Mammary epithelial cell (primary cell): Measurements from ENCODE around the gene CHST12.

Source experiments
- EZH2 ChIP-seq: IDR thresholded peaks from 2 replicates; pipeline ENCODE4 v1.6.1; 2012; ENCODE audit warnings: low read length, inconsistent platforms, borderline replicate concordance
- TF ChIP-seq, protein P1 (sequence below), 2 donors: IDR thresholded peaks in 1 of 2; conservative IDR thresholded peaks in 1 of 2; 2 replicates each; pipeline ENCODE4 v1.5.1; 2011 to 2012; ENCODE audit warnings: inconsistent platforms in 2 of 2, low read length in 2 of 2, mild to moderate bottlenecking in 2 of 2, control low read depth in 1 of 2, low read depth in 1 of 2; ENCODE audit not compliant: insufficient read depth in 1 of 2; ENCODE audit errors: extremely low read depth in 1 of 2

DNA sequence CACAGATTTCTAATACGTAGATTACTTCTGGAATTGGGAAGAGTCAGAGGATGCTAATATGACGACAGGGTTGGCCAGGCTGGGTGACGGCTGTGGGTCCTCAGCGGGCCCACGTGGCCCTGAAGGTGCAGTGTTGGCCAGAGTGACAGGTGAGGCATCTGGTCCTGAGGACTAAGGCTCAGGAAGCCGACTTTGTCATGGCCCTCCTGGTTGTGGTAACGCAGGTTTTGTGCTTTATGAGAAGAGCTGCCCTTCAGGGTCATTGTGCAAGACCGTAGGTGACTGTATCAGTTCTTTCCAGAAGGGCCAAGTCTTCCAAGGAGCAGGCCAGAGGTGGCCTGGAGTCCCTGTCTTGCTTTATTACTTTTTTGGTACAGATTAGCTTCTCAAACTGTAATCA, 46.2 kb upstream of the CHST12 start:
- TF ChIP-seq, protein P1, sequence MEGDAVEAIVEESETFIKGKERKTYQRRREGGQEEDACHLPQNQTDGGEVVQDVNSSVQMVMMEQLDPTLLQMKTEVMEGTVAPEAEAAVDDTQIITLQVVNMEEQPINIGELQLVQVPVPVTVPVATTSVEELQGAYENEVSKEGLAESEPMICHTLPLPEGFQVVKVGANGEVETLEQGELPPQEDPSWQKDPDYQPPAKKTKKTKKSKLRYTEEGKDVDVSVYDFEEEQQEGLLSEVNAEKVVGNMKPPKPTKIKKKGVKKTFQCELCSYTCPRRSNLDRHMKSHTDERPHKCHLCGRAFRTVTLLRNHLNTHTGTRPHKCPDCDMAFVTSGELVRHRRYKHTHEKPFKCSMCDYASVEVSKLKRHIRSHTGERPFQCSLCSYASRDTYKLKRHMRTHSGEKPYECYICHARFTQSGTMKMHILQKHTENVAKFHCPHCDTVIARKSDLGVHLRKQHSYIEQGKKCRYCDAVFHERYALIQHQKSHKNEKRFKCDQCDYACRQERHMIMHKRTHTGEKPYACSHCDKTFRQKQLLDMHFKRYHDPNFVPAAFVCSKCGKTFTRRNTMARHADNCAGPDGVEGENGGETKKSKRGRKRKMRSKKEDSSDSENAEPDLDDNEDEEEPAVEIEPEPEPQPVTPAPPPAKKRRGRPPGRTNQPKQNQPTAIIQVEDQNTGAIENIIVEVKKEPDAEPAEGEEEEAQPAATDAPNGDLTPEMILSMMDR (conservative IDR thresholded peaks at IDR 0.05 in 1 of 2, IDR thresholded peaks at IDR 0.05 in 1 of 2; ENCODE audit: extremely low read depth in 1 of 2, insufficient read depth in 1 of 2, low read depth in 1 of 2, low read length in 2 of 2) = no peak
- TF ChIP-seq EZH2 = no peak
